PC-9 (cell line): ENCODE data around the gene TNFAIP1. TPM values are rescaled to one million over a fixed set of nuclear protein-coding genes. Genes with fewer than 3 reads are reported as not detected.

Experiments used
- BruUV-seq: library from RNA; stranded (reverse); fragments of 400-500 nt; replicated peaks from 2 replicates; lab custom pipeline; 2021; lab: Mats Ljungman, UMichigan
- CTCF ChIA-PET: fragments of 300-600 bp; sonication (Branson Sonifier 250); formaldehyde crosslinking; loops from one replicate; lab custom pipeline; 2022; ENCODE audit warnings: antibody characterized with exemption; lab: Charles Lee
- POLR2A ChIA-PET: fragments of 300-600 bp; sonication (Branson Sonifier 250); formaldehyde crosslinking; loops from one replicate; lab custom pipeline; 2022; ENCODE audit warnings: antibody characterized with exemption; ENCODE audit not compliant: unreplicated experiment; lab: Charles Lee
- DNase-seq, 2 experiments: peaks; one replicate each; pipeline versions ENCODE4 v3.0.0 to v3.0.0-alpha.2; 2015 to 2022; ENCODE audit warnings: mixed read lengths in 1 of 2
- H2AFZ ChIP-seq: fragments of 200-600 bp; sonication (generic); 2 replicates; pipeline ENCODE4 v1.8.1; 2017; ENCODE audit warnings: antibody characterized with exemption
- H3F3A ChIP-seq: fragments of 200-600 bp; sonication (generic); 2 replicates; pipeline ENCODE4 v1.8.1; 2017; ENCODE audit warnings: antibody characterized with exemption, mild to moderate bottlenecking, low read depth; ENCODE audit not compliant: insufficient read depth
- H3K27ac ChIP-seq: fragments of 200-600 bp; sonication (generic); 2 replicates; pipeline ENCODE4 v1.6.1; 2016; ENCODE audit warnings: mixed run types
- H3K27me3 ChIP-seq: fragments of 200-600 bp; sonication (generic); 2 replicates; pipeline ENCODE4 v1.6.1; 2016; ENCODE audit warnings: low read depth, mixed run types; ENCODE audit not compliant: insufficient read depth
- H3K36me3 ChIP-seq: fragments of 200-600 bp; sonication (generic); 2 replicates; pipeline ENCODE4 v1.6.1; 2016; ENCODE audit warnings: low read depth, mixed run types
- H3K4me1 ChIP-seq: fragments of 200-600 bp; sonication (generic); replicated peaks from 2 replicates; pipeline ENCODE4 v1.6.1; 2016; ENCODE audit warnings: mixed run types; ENCODE audit not compliant: insufficient read depth
- H3K4me2 ChIP-seq: fragments of 200-600 bp; sonication (generic); 2 replicates; pipeline ENCODE4 v1.6.1; 2017; ENCODE audit warnings: mixed run types
- H3K4me3 ChIP-seq: fragments of 200-600 bp; sonication (generic); 2 replicates; pipeline ENCODE4 v1.6.1; 2016; ENCODE audit warnings: mixed run types
- H3K79me2 ChIP-seq: fragments of 200-600 bp; sonication (generic); 2 replicates; pipeline ENCODE4 v1.6.1; 2017; ENCODE audit warnings: low read depth, mixed run types
- H3K9me2 ChIP-seq: fragments of 200-600 bp; sonication (generic); 2 replicates; pipeline ENCODE4 v1.8.1; 2017; ENCODE audit warnings: mild to moderate bottlenecking; ENCODE audit not compliant: insufficient read depth
- H3K9me3 ChIP-seq: fragments of 200-600 bp; sonication (generic); 2 replicates; pipeline ENCODE4 v1.8.1; 2016; ENCODE audit warnings: low read depth; ENCODE audit not compliant: insufficient read depth
- H4K20me1 ChIP-seq: fragments of 200-600 bp; sonication (generic); 2 replicates; pipeline ENCODE4 v1.8.1; 2017; ENCODE audit not compliant: insufficient read depth
- CTCF ChIP-seq: fragments of 200-600 bp; sonication (generic); conservative IDR thresholded peaks from 2 replicates; pipeline ENCODE4 v1.6.1; 2017; ENCODE audit warnings: mixed run types, antibody characterized with exemption, mild to moderate bottlenecking, moderate library complexity
- EZH2 ChIP-seq: fragments of 200-600 bp; sonication (generic); IDR thresholded peaks from 2 replicates; pipeline ENCODE4 v1.8.0; 2017; ENCODE audit warnings: antibody characterized with exemption, low read depth
- intact Hi-C: fragments of 100-400 bp; cut with micrococcal nuclease; formaldehyde crosslinking; loops from one replicate; pipeline ENCODE4 v1.10.0; 2022; ENCODE audit not compliant: unreplicated experiment
- total RNA-seq: library from RNA; stranded (reverse); gene quantifications from 2 replicates; pipeline ENCODE4 v1.2.3, GENCODE V29; 2021

The TNFAIP1 gene
- total RNA-seq, 1 experiment from 2014 or later, result 46.8 TPM

- CTCF ChIA-PET, result no interaction called here
- Histone ChIP-seq H4K20me1 (no peaks in the 10 kb centered on the region; the same call in 1 of the 2 replicates), H3F3A (peaks cover 17% of the 10 kb centered on the region; the same call in 1 of the 2 replicates), H3K9me3 (no peaks in the 10 kb centered on the region), H3K27me3 (no peaks in the 10 kb centered on the region), H3K4me3 (no peak overlapping the region), H3K79me2 (no peaks in the 10 kb centered on the region), H3K9me2 (no peaks in the 10 kb centered on the region), H3K4me1 (peaks cover 18% of the 10 kb centered on the region), H2AFZ (no peak overlapping the region), H3K27ac (no peak overlapping the region), H3K36me3 (no peaks in the 10 kb centered on the region), H3K4me2 (no peak overlapping the region)
- TF ChIP-seq EZH2, result no peak
- no peak for TF ChIP-seq CTCF
- POLR2A ChIA-PET, result interaction anchor here (1.4 kb wide), 1 partner anchor 12 kb away, joined by 6 read pairs; the partner anchor contains the start of gene POLDIP2
- intact Hi-C loops, result no loop called here
- no peak for DNase-seq
- BruUV-seq, result no TSS peak
These were observed 33.5 kb downstream of the TNFAIP1 start for GRCh38 chr17:28368915-28369683.

- intact Hi-C loops, result no loop called here
- no peak for DNase-seq
- TF ChIP-seq CTCF (no peak), EZH2 (no peak)
- peak overlapping the region; percentile 46 for H3K4me2 ChIP-seq
- ChIA-PET CTCF (interaction anchor here (0.6 kb wide), 2 partner anchors 46 to 122 kb away, joined by 3 to 5 read pairs; no protein-coding TSS in a partner anchor), POLR2A (interaction anchor here (1.4 kb wide), 1 partner anchor 12 kb away, joined by 6 read pairs; the partner anchor contains the start of gene POLDIP2)
- BruUV-seq, result no TSS peak
- no peak overlapping the region for H2AFZ ChIP-seq
- H3K27me3 ChIP-seq, result no peaks in the 10 kb centered on the region
- H3K79me2 ChIP-seq, result no peaks in the 10 kb centered on the region
- H3K36me3 ChIP-seq, result no peaks in the 10 kb centered on the region
- no peak overlapping the region for H3K4me3 ChIP-seq
- no peaks in the 10 kb centered on the region for H3K9me2 ChIP-seq
- H3K27ac ChIP-seq, result no peak overlapping the region
- no peaks in the 10 kb centered on the region for H3K9me3 ChIP-seq
- H4K20me1 ChIP-seq, result no peaks in the 10 kb centered on the region; the same call in 1 of the 2 replicates
- peaks cover 17% of the 10 kb centered on the region; the same call in 1 of the 2 replicates for H3F3A ChIP-seq
- peaks cover 18% of the 10 kb centered on the region for H3K4me1 ChIP-seq
These were observed 34.1 kb downstream of the TNFAIP1 start for GRCh38 chr17:28369684-28370034.

- peaks cover 17% of the 10 kb centered on the region; the same call in 1 of the 2 replicates for H3F3A ChIP-seq
- no peaks in the 10 kb centered on the region for H3K9me2 ChIP-seq
- TF ChIP-seq EZH2 (no peak), CTCF (no peak)
- H3K4me1 ChIP-seq, result peaks cover 18% of the 10 kb centered on the region
- H3K27me3 ChIP-seq, result no peaks in the 10 kb centered on the region
- H3K36me3 ChIP-seq, result no peaks in the 10 kb centered on the region
- no peak within 1 kb of the TSS for H3K4me3 ChIP-seq
- no peaks in the 10 kb centered on the region for H4K20me1 ChIP-seq
- H3K4me2 ChIP-seq, result peak within 1 kb of the TSS; percentile 46
- intact Hi-C loops, result no loop called here
- H3K9me3 ChIP-seq, result no peaks in the 10 kb centered on the region
- no TSS peak for BruUV-seq
- H3K79me2 ChIP-seq, result no peaks in the 10 kb centered on the region
- POLR2A ChIA-PET, result interaction anchor here (0.6 to 1.4 kb wide), 2 partner anchors 13 to 1006 kb away, joined by 4 to 6 read pairs; partner anchors contain the start of gene POLDIP2
- CTCF ChIA-PET, result interaction anchor here (0.6 kb wide), 3 partner anchors 46 to 122 kb away, joined by 3 to 5 read pairs (median 3); no protein-coding TSS in a partner anchor
- H3K27ac ChIP-seq, result no peak within 1 kb of the TSS
- H2AFZ ChIP-seq, result no peak within 1 kb of the TSS
- peak; percentile 45 to 73 for DNase-seq
These were observed 34.6 kb downstream of the TNFAIP1 start, which contains the start of gene VTN for GRCh38 chr17:28370035-28370743. TSS of gene VTN (minus strand) at chr17:28370307. CDS start at chr17:28370203, 104 bp downstream.
